Mucosa of descending colon (tissue), 3 donors: ENCODE results near the gene CBLC. TPM values are rescaled to one million over a fixed set of nuclear protein-coding genes. Genes with fewer than 3 reads are reported as not detected.

Source experiments
- ATAC-seq: fragments of 200-7000 bp; cut with Tn5 transposase; one replicate; pipeline ENCODE4 v1.9.1; 2020; ENCODE audit warnings: mild to moderate bottlenecking, moderate library complexity
- DNase-seq, 3 donors: peaks; one replicate each; pipeline ENCODE4 v3.0.0-alpha.2; 2020
- H3K36me3 ChIP-seq: fragments of 200-600 bp; one replicate; pipeline ENCODE4 v1.8.0; 2021; ENCODE audit warnings: low read depth, mild to moderate bottlenecking
- H3K4me1 ChIP-seq: fragments of 200-600 bp; one replicate; pipeline ENCODE4 v1.8.0; 2021; ENCODE audit warnings: low read depth, mild to moderate bottlenecking
- H3K4me3 ChIP-seq: fragments of 200-600 bp; one replicate; pipeline ENCODE4 v1.8.0; 2021; ENCODE audit warnings: mild to moderate bottlenecking
- H3K9me3 ChIP-seq: fragments of 200-600 bp; one replicate; pipeline ENCODE4 v1.8.0; 2021; ENCODE audit warnings: mild to moderate bottlenecking
- CTCF ChIP-seq: fragments of 200-600 bp; IDR thresholded peaks from one replicate; pipeline ENCODE4 v1.8.0; 2022; ENCODE audit warnings: antibody characterized with exemption, mild to moderate bottlenecking
- intact Hi-C, 2 donors: fragments of 100-400 bp; cut with DNase I in 1 of 2; cut with micrococcal nuclease in 1 of 2; formaldehyde crosslinking; loops; one replicate each; pipeline versions ENCODE4 v1.11.0 to v1.11.1; 2022; cut with DNase I, micrococcal nuclease
- total RNA-seq, 3 donors: library from RNA; stranded (reverse); fragmentation: NEBNext Ultra II Directional in 2 of 3; extraction: Animal tissue kit (Norgen Biotek cat#: 25700) in 2 of 3; gene quantifications; one replicate each; pipeline versions ENCODE4 v1.2.1 to v1.2.4, GENCODE V29; 2021 to 2023
- donor health status: DM: no; HTN: no; CAD: no; lungs with moderate emphysema.
- donor health status: DM: no; HTN: no; CAD: no.
- donor health status: DM: no; HTN: yes; CAD: no.

The CBLC gene
- total RNA-seq, 3 donors from 2014 or later: 36.5 to 92.6 (median 59.1) TPM

DNA sequence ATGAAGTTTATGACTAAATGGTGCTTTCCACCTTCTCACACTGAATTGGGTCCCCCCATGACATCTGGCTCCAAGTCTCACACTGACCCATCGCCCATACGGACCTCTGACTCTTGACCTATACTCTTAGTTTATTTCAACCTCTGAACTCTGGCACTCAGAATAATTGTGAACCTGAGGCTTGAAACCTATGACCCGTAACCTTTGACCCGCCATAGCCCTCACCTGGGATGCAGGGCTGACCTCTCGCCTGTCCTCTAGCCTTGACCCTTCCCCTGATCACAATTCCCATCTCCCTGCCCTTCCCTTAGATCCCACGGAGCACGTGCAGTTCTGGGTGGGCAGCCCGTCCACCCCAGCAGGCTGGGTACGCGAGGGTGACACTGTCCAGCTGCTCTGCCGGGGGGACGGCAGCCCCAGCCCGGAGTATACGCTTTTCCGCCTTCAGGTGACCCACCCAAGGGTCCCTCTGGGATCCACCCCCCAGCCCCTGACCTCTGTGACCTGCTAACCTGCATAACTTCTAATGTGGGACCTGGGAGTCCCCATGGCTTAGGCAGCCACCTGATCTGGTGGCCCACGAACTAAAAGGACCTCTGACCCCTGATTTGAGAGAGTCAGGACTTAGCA lies 36.3 kb downstream of the CBLC start:
- ATAC-seq (no peak), DNase-seq (no peak)
- no peaks in the 10 kb centered on the region for H3K36me3 ChIP-seq
- TF ChIP-seq CTCF: no peak
- H3K4me3 ChIP-seq: no peak overlapping the region
- intact Hi-C loops: no loop called here
- no peaks in the 10 kb centered on the region for H3K9me3 ChIP-seq
- H3K4me1 ChIP-seq: peaks cover 14% of the 10 kb centered on the region

DNA sequence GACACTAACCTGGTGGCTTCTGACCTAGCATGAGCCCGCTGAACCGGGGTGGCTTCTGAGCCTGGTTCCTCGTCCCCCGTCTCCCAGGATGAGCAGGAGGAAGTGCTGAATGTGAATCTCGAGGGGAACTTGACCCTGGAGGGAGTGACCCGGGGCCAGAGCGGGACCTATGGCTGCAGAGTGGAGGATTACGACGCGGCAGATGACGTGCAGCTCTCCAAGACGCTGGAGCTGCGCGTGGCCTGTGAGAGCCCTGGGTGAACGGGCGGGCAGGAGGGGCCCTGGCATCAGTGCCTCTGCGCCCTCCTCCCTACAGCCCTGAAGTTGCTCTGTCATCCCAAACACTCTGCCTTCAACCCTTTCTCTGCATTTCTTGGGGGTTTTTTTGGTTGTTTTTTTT lies 36.8 kb downstream of the CBLC start:
- H3K4me3 ChIP-seq: no peak overlapping the region
- ATAC-seq: no peak
- H3K36me3 ChIP-seq: no peaks in the 10 kb centered on the region
- no peak for DNase-seq
- peaks cover 9% of the 10 kb centered on the region for H3K4me1 ChIP-seq
- intact Hi-C loops: no loop called here
- no peaks in the 10 kb centered on the region for H3K9me3 ChIP-seq
- no peak for TF ChIP-seq CTCF

GRCh38 chr19:44816301-44816700 lies 38.6 kb downstream of the CBLC start:
- intact Hi-C loops: no loop called here
- Histone ChIP-seq H3K9me3 (no peaks in the 10 kb centered on the region), H3K4me1 (peaks cover 3% of the 10 kb centered on the region), H3K36me3 (no peaks in the 10 kb centered on the region), H3K4me3 (no peak overlapping the region)
- no peak for TF ChIP-seq CTCF
- no peak for DNase-seq
- ATAC-seq: no peak

GRCh38 chr19:44817725-44818465 lies 40.2 kb downstream of the CBLC start:
- H3K9me3 ChIP-seq: no peaks in the 10 kb centered on the region
- intact Hi-C loops: no loop called here
- H3K36me3 ChIP-seq: no peaks in the 10 kb centered on the region
- DNase-seq (no peak), ATAC-seq (no peak)
- H3K4me1 ChIP-seq: peaks cover 4% of the 10 kb centered on the region
- TF ChIP-seq CTCF: no peak
- no peak overlapping the region for H3K4me3 ChIP-seq

DNA sequence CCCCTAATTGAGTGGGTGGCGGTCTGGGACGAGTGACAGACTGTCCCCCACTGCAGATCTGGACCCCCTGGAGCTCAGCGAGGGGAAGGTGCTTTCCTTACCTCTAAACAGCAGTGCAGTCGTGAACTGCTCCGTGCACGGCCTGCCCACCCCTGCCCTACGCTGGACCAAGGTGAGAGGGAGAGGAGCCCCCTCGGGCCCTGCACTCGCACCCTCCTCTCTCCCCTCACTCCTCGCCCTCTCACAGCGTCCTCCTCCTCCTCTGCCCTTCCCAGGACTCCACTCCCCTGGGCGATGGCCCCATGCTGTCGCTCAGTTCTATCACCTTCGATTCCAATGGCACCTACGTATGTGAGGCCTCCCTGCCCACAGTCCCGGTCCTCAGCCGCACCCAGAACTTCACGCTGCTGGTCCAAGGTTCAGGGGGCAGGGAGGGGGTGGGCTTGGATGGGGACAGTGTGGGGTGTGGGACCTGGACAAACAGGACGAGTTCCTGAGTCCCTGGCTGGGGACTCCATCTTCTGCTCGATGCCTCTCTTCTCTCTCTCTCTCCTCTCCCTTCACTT lies 40.9 kb downstream of the CBLC start:
- ATAC-seq: peak; percentile 17
- intact Hi-C loops: no loop called here
- DNase-seq: no peak
- Histone ChIP-seq H3K4me1 (peaks cover 8% of the 10 kb centered on the region), H3K9me3 (no peaks in the 10 kb centered on the region), H3K36me3 (no peaks in the 10 kb centered on the region), H3K4me3 (no peak overlapping the region)
- TF ChIP-seq CTCF: no peak
